Urothelium cell line (cell line): ENCODE data around the gene NMRAL1.

Experiments
- DNase-seq: peaks from one replicate; pipeline ENCODE4 v3.0.0; 2011; ENCODE audit warnings: low spot score, mixed read lengths
- FAIRE-seq: peaks from 2 replicates; lab custom pipeline; 2011; peaks lifted over from hg19 to GRCh38; lab: Jason Lieb, UNC

NMRAL1 gene

DNA sequence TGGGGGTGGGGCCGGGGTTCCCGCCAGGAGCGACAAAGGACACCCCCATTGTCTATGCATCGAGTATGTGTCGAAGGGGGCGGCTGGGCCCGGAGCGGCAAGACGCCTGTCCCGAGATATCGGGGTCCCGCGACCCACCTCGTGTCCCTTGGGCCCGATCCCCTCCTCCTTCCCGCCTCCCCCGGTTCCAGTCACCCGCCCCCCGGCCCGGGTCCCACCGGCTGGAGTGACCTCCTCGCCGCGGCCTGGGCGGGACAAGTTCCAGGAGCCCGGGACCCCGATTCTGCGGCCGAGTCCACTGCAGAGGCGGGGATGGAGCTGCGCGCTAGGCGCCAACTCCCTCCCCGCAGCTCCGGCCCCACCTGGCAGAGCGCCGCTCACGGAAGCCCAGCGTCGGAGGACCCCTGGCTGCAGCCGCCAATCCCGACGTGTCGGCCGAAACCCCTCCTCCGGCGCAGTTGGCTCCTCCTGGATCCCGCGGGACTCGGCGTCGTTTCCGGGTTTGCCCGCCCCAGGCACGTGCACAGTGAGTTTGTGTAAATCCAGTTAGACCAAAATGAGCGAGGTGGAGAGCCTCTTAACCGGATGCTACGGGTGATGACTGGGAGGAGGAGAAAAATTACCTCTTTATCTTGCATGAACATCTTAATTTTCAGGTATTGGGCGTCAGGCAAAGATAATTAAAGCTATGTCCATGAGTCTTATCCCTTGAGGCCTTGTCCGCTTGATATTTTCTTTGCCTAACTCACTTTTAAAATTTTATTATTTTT, at the start of gene NMRAL1:
NMRAL1 (minus strand) TSS at position 434 of the 770 bp plus-strand sequence. CDS start 493 bp downstream, outside the sequence.
- FAIRE-seq: no peak

DNA sequence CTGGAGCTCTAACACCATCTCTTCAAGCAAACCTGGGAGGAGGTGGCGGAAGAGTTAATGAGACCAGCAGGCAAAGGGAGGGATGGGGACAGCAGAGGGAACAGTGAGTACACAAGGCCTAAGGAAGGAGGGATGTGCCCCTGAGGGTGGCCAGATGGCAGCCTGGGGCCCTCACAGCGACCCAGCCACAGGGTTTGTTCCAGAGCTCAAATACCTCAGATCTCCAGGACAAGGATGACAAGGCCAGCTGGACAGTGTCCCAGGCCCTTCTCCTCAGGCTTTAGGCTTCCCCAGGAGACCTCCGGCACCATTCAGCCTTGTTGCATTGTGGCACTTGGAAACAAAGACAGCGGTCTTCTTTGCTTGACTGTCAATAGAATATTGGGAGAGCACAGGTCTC, 49.3 kb upstream of the NMRAL1 start:
- DNase-seq (no peak), FAIRE-seq (no peak)

More for the DNA sequence above, at the start of gene NMRAL1:
- no peak for DNase-seq

DNA sequence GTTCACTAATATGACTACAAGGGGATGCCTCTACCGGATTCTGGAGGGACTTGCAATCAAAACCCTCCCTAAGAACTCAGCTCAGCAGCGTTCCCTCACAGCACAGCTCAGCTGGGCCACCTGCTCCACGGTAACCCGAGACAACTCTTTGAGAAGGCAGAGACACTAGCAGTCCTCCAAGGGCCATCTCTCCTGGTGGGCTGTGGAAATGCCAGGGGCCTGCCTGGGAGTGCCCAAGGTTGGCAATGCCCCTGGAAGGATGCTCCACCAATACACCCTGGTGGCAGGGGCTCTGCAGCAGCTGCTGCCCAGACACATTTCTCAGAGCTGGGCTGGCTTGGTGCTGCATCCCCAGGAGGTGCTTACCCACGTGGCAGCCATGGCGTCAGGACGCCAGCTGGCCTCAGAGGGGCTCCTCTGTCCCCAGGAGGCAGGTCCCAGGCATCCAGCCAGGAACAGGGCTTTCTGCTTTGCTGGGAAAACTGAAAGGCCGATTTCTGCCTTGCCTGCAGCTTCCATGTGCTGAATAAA, 47.7 kb upstream of the NMRAL1 start:
- DNase-seq (no peak), FAIRE-seq (no peak)

GRCh38 chr16:4520913-4521312, 46.5 kb upstream of the NMRAL1 start:
- FAIRE-seq (no peak), DNase-seq (no peak)

- FAIRE-seq (no peak), DNase-seq (no peak)
These were observed 45.0 kb upstream of the NMRAL1 start for GRCh38 chr16:4519274-4520058.

DNA sequence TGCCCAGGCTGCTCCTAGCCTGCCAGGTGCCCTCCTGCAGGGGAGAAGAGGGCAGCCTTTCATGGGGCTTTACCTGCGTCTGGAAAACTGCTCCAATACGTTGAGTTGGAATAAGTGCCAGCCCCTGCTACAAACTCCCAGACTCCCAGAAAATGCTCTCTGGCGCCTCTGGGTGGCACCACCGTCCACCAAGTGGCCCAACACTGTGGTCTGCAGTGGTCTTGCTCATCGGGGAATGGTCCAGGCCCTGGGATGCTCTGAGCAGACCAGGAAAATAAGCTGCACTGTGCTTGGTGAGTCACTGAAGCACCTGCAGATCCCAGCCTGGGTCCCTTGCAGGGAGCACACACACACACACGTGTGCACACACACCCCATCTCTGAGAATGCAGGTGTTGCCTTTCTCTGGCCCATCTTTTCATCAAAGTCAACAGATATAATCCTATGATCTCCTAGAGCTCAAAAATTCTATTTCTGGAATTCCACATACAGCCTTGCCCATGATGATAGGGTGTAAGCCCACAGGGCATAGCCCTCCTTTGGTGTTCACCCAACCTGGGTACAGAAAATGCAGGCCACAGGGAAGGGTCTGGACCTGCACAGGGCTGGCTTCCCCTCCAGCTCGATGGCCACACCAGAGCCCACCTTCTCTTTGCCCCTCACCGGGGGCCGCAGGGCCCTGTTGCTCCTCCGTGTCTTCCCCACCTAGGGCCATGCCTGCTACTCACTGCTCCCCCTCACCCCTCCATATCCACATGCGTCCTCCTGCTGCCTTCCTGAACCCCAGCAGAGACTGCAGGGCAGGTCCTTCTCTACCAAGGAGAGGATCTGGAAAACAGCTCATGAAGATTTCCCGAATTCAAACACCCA, 43.6 kb upstream of the NMRAL1 start:
- DNase-seq (peak; percentile 44), FAIRE-seq (no peak)

- no peak for FAIRE-seq
These were observed 41.3 kb upstream of the NMRAL1 start for GRCh38 chr16:4515611-4516233.

GRCh38 chr16:4514606-4515005, 40.2 kb upstream of the NMRAL1 start:
- no peak for FAIRE-seq
- no peak for DNase-seq

More at GRCh38 chr16:4515611-4516233, 41.3 kb upstream of the NMRAL1 start:
- no peak for DNase-seq

DNA sequence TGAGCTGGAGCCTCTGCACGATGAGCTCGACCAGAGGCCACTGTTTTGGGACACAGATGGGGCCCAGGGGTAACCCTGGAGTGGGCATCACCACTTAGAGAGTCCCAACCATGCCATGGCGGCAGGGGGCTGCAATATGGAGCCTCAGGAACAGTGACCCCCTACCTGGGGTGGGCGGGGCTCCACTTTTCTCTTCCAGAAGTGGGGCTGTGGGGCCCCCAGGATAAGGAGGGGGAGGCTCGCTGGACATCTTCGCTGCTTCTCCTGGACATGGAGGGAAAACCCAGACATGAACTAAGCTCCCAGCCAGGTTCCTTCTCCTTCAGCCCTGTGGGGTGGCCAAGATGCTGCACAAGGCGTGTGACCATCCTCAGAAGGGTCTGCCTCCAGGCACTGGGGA, 39.5 kb upstream of the NMRAL1 start:
- FAIRE-seq (no peak), DNase-seq (no peak)

DNA sequence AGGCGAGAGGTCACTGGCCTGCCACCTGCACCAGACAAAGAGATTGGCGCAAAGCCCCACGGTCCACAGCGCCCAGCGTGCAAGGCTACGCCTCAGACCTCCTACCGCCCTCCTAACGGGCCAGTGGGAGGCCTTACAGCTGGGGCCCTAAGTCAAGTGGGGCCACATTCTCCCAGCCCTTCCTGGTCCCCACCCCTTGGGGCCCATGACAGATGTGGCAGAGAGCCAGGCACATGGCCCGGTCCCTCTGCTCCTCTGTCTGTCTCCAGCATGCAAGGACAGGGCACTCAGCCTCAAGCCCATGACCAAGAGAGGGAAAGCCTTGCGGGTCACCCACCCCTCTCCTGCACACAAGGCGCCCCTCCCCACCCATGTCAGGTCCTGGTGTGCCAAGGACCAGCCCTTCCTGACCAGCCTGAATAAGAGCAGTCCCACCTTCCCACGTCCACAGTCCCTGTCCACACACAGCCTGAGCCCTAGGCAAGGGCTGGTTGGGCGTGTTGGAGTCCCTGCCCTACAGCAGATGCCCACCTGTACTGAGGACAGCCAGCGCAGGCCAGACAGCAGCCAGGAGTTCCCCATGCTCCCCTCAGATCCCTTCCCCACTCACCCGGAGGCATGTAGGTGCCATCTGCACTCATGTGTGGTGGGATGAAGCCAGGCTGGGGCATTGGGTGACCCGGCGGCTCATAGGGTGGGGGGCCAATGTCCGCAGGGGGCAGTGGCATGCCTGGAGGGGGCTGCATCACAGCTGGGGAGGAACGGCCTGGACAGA, 38.8 kb upstream of the NMRAL1 start:
- DNase-seq (no peak), FAIRE-seq (no peak)

DNA sequence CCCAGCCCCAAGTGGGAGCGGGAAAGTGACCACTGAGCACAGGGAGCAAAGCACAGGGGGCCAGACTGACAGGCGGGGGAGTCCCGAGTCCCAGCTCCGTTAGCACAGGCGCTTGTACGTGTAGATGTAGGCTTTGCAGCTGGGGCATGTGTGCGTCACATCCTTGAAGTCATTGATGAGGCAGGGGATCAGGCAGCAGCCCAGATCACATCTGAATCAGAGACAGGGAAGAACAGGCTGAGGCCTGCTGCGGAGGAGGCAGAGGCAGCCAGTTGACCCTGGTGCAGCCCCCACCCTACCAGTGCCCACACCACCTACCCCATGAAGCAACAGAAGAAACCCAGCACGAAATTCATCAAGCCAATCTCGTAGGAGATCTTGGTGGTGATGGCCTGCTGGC, 38.0 kb upstream of the NMRAL1 start:
- DNase-seq (no peak), FAIRE-seq (no peak)

- no peak for FAIRE-seq
These were observed 37.1 kb upstream of the NMRAL1 start for GRCh38 chr16:4511441-4512082.

DNA sequence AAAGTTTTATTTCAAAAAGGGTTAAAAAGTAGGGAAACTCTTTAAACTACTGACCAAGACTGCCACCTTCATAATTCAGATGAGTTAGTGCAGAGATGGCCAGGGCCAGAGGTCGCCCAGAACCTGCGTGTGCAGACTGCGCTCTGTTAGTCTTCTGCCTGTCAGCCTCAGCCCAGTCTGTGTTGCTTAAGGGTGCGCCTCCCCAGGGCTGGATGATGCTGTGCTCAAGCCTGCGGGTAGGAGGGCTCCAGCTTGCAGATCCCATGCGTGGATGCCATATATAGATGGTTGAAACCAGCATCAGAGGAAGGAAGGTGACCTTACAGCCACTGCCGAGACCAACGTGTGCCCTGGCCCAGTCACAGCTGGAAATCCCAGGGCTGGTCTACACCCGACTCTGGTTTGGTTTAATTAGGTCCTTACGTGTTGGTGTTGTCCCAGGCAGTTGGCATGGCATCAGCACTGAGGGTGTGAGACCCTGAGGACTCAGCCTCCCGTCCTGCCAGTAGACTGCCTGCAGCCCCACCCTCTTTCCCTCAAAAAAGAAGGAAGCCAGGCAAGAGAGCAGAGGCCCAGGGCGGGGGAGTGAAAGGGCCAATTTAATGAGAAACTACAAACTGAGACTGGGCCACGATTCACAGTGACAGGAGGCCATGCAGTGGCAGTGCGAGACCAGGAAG, 36.5 kb upstream of the NMRAL1 start:
- DNase-seq (no peak), FAIRE-seq (no peak)

More at GRCh38 chr16:4511441-4512082, 37.1 kb upstream of the NMRAL1 start:
- peak; percentile 70 for DNase-seq

DNA sequence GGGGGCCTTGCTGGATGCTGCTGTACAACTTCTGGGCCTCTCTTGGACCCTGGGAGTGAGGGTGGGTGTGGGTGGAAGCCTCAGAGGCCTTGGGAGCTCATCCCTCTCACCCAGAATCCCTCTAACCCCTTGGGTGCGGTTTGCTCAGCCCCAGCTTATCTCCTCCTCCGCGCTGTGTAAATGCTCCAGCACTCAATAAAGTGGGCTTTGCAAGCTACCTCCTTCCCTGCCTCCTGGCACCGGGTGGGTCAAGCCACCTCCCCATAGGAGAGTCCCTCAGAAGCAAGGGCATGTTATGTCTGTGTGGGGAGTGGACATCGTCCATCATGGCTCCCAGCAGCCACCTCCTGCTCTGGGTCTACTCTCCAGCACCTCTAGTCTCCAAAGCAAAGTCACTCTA, 35.7 kb upstream of the NMRAL1 start:
- FAIRE-seq (no peak), DNase-seq (no peak)

DNA sequence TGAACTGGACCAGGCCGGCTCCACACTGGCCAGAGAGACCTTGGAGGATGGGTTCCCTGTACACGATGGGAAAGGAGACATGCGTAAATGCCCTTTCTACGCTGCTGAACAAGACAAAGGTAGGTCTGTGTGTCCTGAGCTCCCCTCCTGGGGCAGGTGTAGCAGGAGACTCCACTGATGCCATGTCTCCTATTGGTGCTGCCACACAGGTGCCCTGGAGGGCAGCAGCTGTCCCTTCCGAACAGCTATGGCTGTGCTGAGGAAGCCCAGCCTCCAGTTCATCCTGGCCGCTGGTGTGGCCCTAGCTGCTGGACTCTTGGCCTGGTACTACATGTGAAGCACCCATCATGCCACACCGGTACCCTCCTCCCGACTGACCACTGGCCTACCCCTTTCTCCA, 35.0 kb upstream of the NMRAL1 start:
- FAIRE-seq (no peak), DNase-seq (no peak)

DNA sequence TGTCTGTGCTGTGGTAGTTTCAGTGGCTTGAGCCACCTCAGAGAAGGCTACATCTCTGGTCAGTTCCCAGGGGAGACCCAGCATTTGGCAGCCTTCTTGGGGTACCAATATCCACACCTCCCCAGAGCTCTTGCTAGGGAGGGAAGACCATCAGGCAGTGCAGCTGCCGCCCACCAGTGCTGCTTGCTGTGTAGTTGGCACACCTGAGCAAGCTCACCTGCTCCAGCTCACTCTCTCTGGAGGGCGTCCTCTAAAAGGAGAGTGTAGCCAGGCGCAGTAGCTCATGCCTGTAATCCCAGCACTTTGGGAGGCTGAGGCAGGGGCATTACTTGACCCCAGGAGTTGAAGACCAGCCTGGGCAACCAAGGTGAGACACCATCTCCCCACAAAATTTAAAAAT, 34.4 kb upstream of the NMRAL1 start:
- no peak for FAIRE-seq

GRCh38 chr16:4507588-4508345, 33.3 kb upstream of the NMRAL1 start:
- no peak for FAIRE-seq

More for the DNA sequence above, 34.4 kb upstream of the NMRAL1 start:
- no peak for DNase-seq

GRCh38 chr16:4506450-4506849, 32.0 kb upstream of the NMRAL1 start:
- FAIRE-seq: peak; percentile 61
- peak; percentile 60 for DNase-seq

More at GRCh38 chr16:4507588-4508345, 33.3 kb upstream of the NMRAL1 start:
- DNase-seq: no peak
